Measurements from ENCODE around the gene LTBR. TPM values are rescaled to one million over a fixed set of nuclear protein-coding genes. Genes with fewer than 3 reads are reported as not detected.

LTBR gene
- total RNA-seq, 1 donor, result 121 TPM

DNA sequence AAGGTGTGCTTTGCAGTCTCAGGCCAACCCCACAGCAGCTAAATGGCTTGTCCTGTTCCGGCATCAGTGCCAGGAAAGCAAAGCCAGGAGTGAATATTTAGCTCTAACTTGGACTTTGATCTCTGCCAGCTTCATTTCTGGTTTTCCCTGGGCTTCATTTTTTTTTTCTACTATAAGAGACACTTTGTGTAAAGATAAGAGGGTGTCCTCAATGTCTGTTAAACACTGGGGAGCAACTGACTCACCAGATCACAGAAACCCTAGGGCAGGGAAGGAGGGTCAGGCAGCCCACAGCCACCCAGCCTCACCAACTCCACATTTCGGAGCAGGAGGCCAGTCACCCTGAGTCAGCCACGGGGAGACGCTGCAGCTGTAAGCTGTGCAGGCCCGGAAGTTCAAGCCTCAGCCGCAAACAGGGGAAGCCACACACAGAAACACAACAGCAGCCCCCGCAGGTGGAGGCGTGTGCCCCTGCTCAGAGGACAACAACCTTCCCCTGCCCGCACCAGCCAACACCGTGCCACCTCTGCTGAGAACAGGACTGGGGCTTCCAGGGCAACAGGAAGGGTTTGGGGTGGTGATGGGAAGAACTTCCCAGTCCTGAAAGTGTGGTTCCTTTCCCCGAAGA, 48.4 kb upstream of the LTBR start:
- H2AFZ ChIP-seq (ENCODE audit: low read length), result no peak overlapping the region

DNA sequence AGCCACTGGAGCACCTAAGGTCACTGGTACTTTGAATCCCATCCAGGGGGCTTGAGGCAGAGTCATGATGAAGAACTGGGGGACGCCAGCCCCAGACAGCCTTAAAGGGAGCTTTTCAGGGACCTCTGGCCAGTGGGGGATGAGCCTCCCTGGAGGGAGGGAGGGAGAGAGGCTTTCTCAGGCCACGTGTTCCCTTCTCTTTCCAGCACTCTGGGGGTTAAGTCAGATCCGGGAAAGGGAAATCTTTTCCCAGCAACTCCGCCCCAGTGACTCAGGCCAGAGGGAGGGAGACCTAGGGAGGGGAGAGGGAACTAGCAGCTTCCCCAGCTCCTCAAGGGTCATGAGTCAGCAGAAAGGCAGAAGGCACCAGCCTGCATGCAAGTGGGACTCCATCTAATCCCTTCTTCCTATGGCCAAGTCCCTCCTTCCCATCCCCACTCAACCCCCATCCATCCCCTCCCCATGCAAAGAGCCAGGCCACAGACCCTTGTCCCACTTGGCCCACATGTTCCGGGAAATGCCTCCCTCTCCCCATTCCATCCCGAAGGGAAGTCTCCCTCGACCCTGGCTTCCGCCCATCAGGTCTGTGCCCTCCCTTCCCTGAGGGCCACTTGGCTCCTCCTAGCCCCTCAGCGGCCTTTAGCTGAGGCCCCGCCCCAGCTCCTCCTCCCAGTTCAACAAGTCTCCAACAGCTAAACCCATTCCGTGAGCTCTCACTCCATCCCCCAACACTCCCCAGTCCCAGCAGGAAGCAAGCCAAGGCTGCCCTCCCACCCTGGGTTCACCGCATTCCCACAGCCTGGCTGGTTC, 47.7 kb upstream of the LTBR start:
- Histone ChIP-seq H4K20me1 (ENCODE audit: insufficient read depth, low read length) (peaks cover 83% of the 10 kb centered on the region), H3K4me3 (ENCODE audit: insufficient read depth, low read length) (peak overlapping the region; percentile 66), H3K27ac (ENCODE audit: low read depth, low read length) (peak overlapping the region; percentile 99), H3K79me2 (ENCODE audit: insufficient read depth, low read length) (peaks cover 90% of the 10 kb centered on the region), H2AFZ (ENCODE audit: low read length) (no peak overlapping the region), H3K36me3 (ENCODE audit: insufficient read depth, low read length) (peaks cover 47% of the 10 kb centered on the region), H3K27me3 (ENCODE audit: insufficient read depth, low read length) (no peaks in the 10 kb centered on the region), H3K4me2 (ENCODE audit: insufficient read depth, low read length) (peak overlapping the region; percentile 96), H3K4me1 (ENCODE audit: insufficient read depth, low read length) (peaks cover 81% of the 10 kb centered on the region), H3K9me3 (ENCODE audit: low read depth, low read length) (no peaks in the 10 kb centered on the region)
- peak; percentile 99 for DNase-seq (ENCODE audit: insufficient read length, low spot score, missing footprints)
- TF ChIP-seq, protein P1, sequence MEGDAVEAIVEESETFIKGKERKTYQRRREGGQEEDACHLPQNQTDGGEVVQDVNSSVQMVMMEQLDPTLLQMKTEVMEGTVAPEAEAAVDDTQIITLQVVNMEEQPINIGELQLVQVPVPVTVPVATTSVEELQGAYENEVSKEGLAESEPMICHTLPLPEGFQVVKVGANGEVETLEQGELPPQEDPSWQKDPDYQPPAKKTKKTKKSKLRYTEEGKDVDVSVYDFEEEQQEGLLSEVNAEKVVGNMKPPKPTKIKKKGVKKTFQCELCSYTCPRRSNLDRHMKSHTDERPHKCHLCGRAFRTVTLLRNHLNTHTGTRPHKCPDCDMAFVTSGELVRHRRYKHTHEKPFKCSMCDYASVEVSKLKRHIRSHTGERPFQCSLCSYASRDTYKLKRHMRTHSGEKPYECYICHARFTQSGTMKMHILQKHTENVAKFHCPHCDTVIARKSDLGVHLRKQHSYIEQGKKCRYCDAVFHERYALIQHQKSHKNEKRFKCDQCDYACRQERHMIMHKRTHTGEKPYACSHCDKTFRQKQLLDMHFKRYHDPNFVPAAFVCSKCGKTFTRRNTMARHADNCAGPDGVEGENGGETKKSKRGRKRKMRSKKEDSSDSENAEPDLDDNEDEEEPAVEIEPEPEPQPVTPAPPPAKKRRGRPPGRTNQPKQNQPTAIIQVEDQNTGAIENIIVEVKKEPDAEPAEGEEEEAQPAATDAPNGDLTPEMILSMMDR (IDR thresholded peaks at IDR 0.05; ENCODE audit: extremely low read depth, low read depth, low read length), result no peak

More for the DNA sequence above, 48.4 kb upstream of the LTBR start:
- H3K36me3 ChIP-seq (ENCODE audit: insufficient read depth, low read length), result peaks cover 54% of the 10 kb centered on the region
- H3K27me3 ChIP-seq (ENCODE audit: insufficient read depth, low read length), result no peaks in the 10 kb centered on the region
- H3K79me2 ChIP-seq (ENCODE audit: insufficient read depth, low read length), result peaks cover 90% of the 10 kb centered on the region
- TF ChIP-seq, protein P1 (IDR thresholded peaks at IDR 0.05; ENCODE audit: extremely low read depth, low read depth, low read length), result peak; percentile 77
- H3K4me3 ChIP-seq (ENCODE audit: insufficient read depth, low read length), result peak overlapping the region; percentile 66
- H3K27ac ChIP-seq (ENCODE audit: low read depth, low read length), result peak overlapping the region; percentile 99
- H3K4me2 ChIP-seq (ENCODE audit: insufficient read depth, low read length), result peak overlapping the region; percentile 96
- DNase-seq (ENCODE audit: insufficient read length, low spot score, missing footprints), result peak; percentile 98
- H4K20me1 ChIP-seq (ENCODE audit: insufficient read depth, low read length), result peaks cover 77% of the 10 kb centered on the region
- H3K9me3 ChIP-seq (ENCODE audit: low read depth, low read length), result no peaks in the 10 kb centered on the region
- peaks cover 83% of the 10 kb centered on the region for H3K4me1 ChIP-seq (ENCODE audit: insufficient read depth, low read length)

DNA sequence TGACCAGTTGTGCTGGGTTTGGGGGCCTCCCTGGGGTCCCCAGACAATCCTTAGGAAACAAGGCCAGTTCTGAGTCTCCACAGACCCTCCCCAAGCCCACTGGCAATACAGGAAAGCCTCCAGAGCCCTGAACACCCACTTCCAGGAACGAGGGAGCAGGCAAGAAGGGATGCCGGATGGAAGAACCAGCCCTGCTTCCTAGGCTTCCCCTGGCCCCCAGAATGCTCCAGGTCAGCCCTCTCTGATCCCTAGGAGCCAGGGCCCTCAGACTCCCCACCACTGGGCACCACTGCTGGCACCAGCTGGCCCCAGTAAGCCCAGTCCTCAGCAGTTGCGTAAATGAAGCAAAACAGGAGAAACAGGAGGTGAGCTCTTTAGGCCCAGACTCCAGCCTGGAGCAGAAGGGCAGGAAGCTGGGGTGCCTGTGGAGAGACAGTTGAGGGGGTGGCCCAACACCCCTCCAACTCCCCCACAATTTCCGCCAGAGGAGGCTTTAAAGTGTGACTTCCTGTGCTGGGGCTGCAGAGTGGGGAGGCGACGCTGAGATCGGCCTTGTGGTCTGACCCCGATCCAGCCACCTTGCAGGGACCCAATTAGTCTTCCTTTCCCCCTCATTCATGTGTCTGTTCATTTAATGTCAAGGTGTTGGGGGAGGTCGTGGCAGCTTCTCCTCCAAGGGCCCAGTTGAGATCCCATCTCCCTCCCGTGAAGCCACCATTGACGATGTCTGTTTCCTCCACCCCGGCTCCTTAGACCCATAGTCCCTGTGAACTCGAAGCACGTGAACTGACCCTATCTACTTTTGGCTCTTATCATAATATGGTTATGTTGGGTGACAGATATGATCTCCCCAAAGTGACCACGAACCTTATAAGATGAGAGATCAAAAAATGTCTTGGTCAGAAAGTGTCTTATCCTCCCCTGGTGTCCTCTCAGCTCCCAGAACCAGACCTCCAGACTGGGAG, 46.8 kb upstream of the LTBR start:
- Histone ChIP-seq H3K4me2 (ENCODE audit: insufficient read depth, low read length) (peak overlapping the region; percentile 96), H3K9me3 (ENCODE audit: low read depth, low read length) (no peaks in the 10 kb centered on the region), H3K27me3 (ENCODE audit: insufficient read depth, low read length) (no peaks in the 10 kb centered on the region), H3K4me3 (ENCODE audit: insufficient read depth, low read length) (peak overlapping the region; percentile 94), H4K20me1 (ENCODE audit: insufficient read depth, low read length) (peaks cover 80% of the 10 kb centered on the region), H3K27ac (ENCODE audit: low read depth, low read length) (peak overlapping the region; percentile 99), H2AFZ (ENCODE audit: low read length) (no peak overlapping the region), H3K79me2 (ENCODE audit: insufficient read depth, low read length) (peaks cover 93% of the 10 kb centered on the region), H3K36me3 (ENCODE audit: insufficient read depth, low read length) (peaks cover 38% of the 10 kb centered on the region), H3K4me1 (ENCODE audit: insufficient read depth, low read length) (peaks cover 81% of the 10 kb centered on the region)
- TF ChIP-seq, protein P1 (IDR thresholded peaks at IDR 0.05; ENCODE audit: extremely low read depth, low read depth, low read length), result no peak
- DNase-seq (ENCODE audit: insufficient read length, low spot score, missing footprints), result peak; percentile 29
